C4-2B (cell line): Measurements from ENCODE around the gene DNAJC10.

Experiments used
- CTCF ChIP-seq: fragments of 450-650 bp; conservative IDR thresholded peaks from 2 replicates; pipeline ENCODE4 v1.5.1; 2017; ENCODE audit warnings: mild to moderate bottlenecking
- ZFX ChIP-seq: fragments of 450-650 bp; IDR thresholded peaks from 2 replicates; pipeline ENCODE4 v1.6.1; 2017

- TF ChIP-seq CTCF: no peak
- TF ChIP-seq ZFX: no peak
These were observed 10.4 kb downstream of the DNAJC10 start for GRCh38 chr2:182726473-182726872.
